Upper lobe of left lung (tissue), 4 donors: ENCODE results near the gene CHURC1.

Experiments used
- CTCF ChIP-seq, 6 experiments: fragments of 450-650 bp in 4 of 6; fragments of 200-600 bp in 2 of 6; sonication (generic) in 2 of 6; IDR thresholded peaks; one replicate each; pipeline ENCODE4 v1.5.1; 2016 to 2019; ENCODE audit warnings: antibody characterized with exemption in 6 of 6
- POLR2AphosphoS5 ChIP-seq, 2 donors: sonication (generic); formaldehyde crosslinking; IDR thresholded peaks; one replicate each; pipeline ENCODE4 v1.5.1; 2017; ENCODE audit warnings: antibody characterized with exemption in 2 of 2

GRCh38 chr14:64918216-64918615 is 4.0 kb downstream of the CHURC1 start:
- TF ChIP-seq CTCF (IDR thresholded peaks at IDR 0.05) = no peak
- no peak for TF ChIP-seq POLR2AphosphoS5 (IDR thresholded peaks at IDR 0.05)
